NT2/D1 (cell line): Measurements from ENCODE around the gene STXBP6.

Experiments
- SUZ12 ChIP-seq: IDR thresholded peaks from 2 replicates; pipeline ENCODE4 v1.6.1; 2011; ENCODE audit not compliant: insufficient read length, insufficient read depth; ENCODE audit errors: extremely low read depth
- YY1 ChIP-seq: IDR thresholded peaks from 2 replicates; pipeline ENCODE4 v1.6.1; 2011; ENCODE audit not compliant: insufficient read length, insufficient read depth

- TF ChIP-seq SUZ12 (no peak), YY1 (no peak)
Observed at GRCh38 chr14:25004389-25004809, 45.5 kb downstream of the STXBP6 start.
